GM23338 (cell line): Measurements from ENCODE around the gene COX10. TPM values are rescaled to one million over a fixed set of nuclear protein-coding genes. Genes with fewer than 3 reads are reported as not detected.

ENCODE experiments used
- CTCF ChIP-seq, 2 experiments: fragments of 200-600 bp in 1 of 2; sonication (generic) in 1 of 2; conservative IDR thresholded peaks; 2 replicates each; pipeline versions ENCODE4 v1.5.1 to v1.6.1; 2016 to 2017; ENCODE audit warnings: antibody characterized with exemption in 2 of 2, low read depth in 2 of 2, mild to moderate bottlenecking in 2 of 2, moderate library complexity in 1 of 2
- EZH2 ChIP-seq: fragments of 200-600 bp; sonication (generic); IDR thresholded peaks from one replicate; pipeline ENCODE4 v1.8.0; 2017; ENCODE audit warnings: antibody characterized with exemption, mild to moderate bottlenecking, low read depth; ENCODE audit not compliant: unreplicated experiment
- EZH2phosphoT487 ChIP-seq: fragments of 200-600 bp; sonication (generic); IDR thresholded peaks from one replicate; pipeline ENCODE4 v1.8.1; 2018; ENCODE audit warnings: antibody characterized with exemption; ENCODE audit not compliant: unreplicated experiment
- JUNB ChIP-seq: IDR thresholded peaks from one replicate; pipeline ENCODE4 v1.6.1; 2016; ENCODE audit warnings: antibody characterized with exemption; ENCODE audit not compliant: unreplicated experiment
- NANOG ChIP-seq: IDR thresholded peaks from 2 replicates; pipeline ENCODE4 v1.6.1; 2016; ENCODE audit warnings: antibody characterized with exemption, borderline replicate concordance
- REST ChIP-seq: IDR thresholded peaks from one replicate; pipeline ENCODE4 v1.6.1; 2018; ENCODE audit warnings: antibody characterized with exemption; ENCODE audit not compliant: unreplicated experiment
- STAT1 ChIP-seq: IDR thresholded peaks from one replicate; pipeline ENCODE4 v1.6.1; 2016; ENCODE audit warnings: antibody characterized with exemption; ENCODE audit not compliant: unreplicated experiment
- ZNF331 ChIP-seq: fragments of 250-450 bp; sonication (Bioruptor Pico); IDR thresholded peaks from 2 replicates; pipeline ENCODE4 v1.5.0; 2020; ENCODE audit warnings: low read depth, mild to moderate bottlenecking, moderate library complexity
- ZNF462 ChIP-seq: fragments of 250-450 bp; sonication (Bioruptor Pico); IDR thresholded peaks from 2 replicates; pipeline ENCODE4 v1.5.0; 2020; ENCODE audit warnings: mild to moderate bottlenecking, moderate library complexity
- polyA plus RNA-seq: library from polyadenylated mRNA; unstranded; fragments of >200 nt; fragmentation: Nextera tagmentation; extraction: Ambion mirVana; gene quantifications from 2 replicates; pipeline ENCODE4 v1.2.1, GENCODE V29; 2016
- total RNA-seq: library from RNA; depleted of rRNA; stranded (reverse); fragments of >200 nt; shearing (Covaris generic); gene quantifications from 2 replicates; pipeline ENCODE4 v1.2.3, GENCODE V29; 2014

Gene COX10
- total and polyA plus RNA-seq, 2 experiments from 2014 or later = 25.7 to 46.6 TPM

GRCh38 chr17:14168582-14168981 is 99.3 kb downstream of the COX10 start (continued):
- TF ChIP-seq ZNF462 (CRISPR knock-in tag) = no peak
- TF ChIP-seq STAT1 = no peak
- no peak for TF ChIP-seq REST
- TF ChIP-seq CTCF (conservative IDR thresholded peaks at IDR 0.05; ENCODE audit: low read depth in 2 of 2) = no peak
- no peak for TF ChIP-seq ZNF331 (CRISPR knock-in tag)
- no peak for TF ChIP-seq EZH2
- no peak for TF ChIP-seq NANOG
- TF ChIP-seq JUNB = no peak
- TF ChIP-seq EZH2phosphoT487 = no peak
